Endometrial microvascular endothelial cells (primary cell): Measurements from ENCODE around the gene NID1. TPM values are rescaled to one million over a fixed set of nuclear protein-coding genes. Genes with fewer than 3 reads are reported as not detected.
"Not testable (repeated sequence)": the region's sequence is repeated elsewhere in the genome, so short reads cannot be mapped to it uniquely, and the experiment has no call there.

Experiments used
- in situ Hi-C: cut with HindIII; loops from 2 replicates; pipeline ENCODE4 v1.10.0; 2017; ENCODE audit warnings: low sequenced_read_pairs, low pct_unique_long_range_greater_than_20kb; ENCODE audit errors: inconsistent ontology term
- total RNA-seq: library from RNA; depleted of rRNA; stranded (reverse); fragments of >200 nt; gene quantifications from one replicate; pipeline ENCODE4 v1.2.3, GENCODE V29; 2015; ENCODE audit errors: inconsistent ontology term

Gene NID1
- total RNA-seq, 1 donor from 2014 or later, result 31.2 TPM

GRCh38 chr1:236096660-236097482, 32.0 kb upstream of the NID1 start:
- in situ Hi-C loops, result not testable (repeated sequence)

DNA sequence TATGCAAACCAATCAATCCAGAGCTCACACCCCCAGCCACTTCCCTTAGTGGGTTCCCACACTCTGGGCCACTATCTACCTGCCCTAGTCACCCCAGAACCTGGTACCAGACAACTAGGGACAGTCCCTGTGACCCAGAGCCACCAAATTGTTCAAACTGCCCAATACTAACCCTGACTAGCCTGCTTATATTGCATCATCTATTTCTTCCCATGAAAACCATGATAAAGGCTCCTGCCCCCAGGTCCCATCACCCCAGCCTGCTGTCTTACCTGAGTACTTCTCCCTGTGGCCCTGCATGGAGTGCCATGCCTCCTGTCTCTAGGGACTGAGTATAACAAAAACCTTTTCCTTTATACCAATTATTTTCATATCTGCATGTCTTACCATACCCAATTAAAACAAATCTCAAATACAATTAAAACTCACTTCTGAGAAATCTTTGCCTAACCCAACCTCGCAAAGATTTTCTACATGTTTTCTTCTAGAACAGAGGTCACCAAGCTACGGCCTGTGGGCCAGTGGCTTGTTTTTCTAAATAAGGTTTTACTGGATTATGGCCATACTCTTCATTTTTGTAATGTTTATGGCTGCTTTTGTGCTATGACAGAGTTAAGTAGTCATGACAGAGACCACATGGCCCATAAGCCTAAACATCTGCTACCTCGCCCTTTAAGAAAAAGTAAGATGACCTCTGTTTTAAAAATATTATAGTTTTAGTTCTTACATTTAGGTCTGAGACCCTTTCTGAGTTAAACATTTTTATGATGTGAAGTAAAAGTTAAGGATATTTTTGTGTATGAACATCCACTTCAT, 31.0 kb upstream of the NID1 start:
- in situ Hi-C loops, result no loop called here

GRCh38 chr1:236092899-236093298, 28.0 kb upstream of the NID1 start:
- in situ Hi-C loops, result no loop called here

DNA sequence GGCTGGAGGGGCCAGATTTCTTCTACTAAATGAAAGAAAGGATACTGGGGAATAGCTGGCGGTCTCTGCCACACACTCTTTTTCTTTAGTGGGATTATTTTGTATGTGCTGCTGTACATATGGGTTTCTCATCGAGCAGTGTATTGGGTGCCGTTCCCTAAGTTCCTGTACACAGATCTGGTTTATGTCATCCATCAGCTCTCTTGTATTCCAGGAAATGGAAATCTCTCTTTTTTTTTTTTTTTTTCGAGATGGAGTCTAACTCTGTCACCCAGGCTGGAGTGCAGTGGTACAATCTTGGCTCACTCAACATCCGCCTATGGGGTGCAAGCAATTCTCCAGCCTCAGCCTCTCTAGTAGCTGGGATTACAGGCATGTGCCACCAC, 27.0 kb upstream of the NID1 start:
- in situ Hi-C loops, result no loop called here

DNA sequence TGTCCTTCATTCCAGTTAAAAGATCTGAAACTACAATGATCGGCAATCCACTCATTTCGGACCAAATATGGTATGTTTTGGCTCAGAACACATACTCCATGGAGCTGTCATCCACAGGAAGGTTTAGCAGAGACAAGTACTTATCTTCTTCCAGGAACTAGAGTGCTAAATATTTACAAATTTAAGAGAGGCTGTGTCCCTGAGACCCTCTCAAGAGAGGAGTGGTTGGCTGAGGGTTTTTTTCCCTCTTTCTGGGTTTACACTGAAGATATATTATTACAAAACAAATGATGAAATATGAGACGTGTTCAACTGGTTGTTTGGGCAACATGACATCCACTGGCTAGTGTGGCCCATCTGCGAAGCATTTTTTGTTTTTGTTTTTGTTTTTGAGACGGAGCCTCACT, 25.9 kb upstream of the NID1 start:
- in situ Hi-C loops, result no loop called here

DNA sequence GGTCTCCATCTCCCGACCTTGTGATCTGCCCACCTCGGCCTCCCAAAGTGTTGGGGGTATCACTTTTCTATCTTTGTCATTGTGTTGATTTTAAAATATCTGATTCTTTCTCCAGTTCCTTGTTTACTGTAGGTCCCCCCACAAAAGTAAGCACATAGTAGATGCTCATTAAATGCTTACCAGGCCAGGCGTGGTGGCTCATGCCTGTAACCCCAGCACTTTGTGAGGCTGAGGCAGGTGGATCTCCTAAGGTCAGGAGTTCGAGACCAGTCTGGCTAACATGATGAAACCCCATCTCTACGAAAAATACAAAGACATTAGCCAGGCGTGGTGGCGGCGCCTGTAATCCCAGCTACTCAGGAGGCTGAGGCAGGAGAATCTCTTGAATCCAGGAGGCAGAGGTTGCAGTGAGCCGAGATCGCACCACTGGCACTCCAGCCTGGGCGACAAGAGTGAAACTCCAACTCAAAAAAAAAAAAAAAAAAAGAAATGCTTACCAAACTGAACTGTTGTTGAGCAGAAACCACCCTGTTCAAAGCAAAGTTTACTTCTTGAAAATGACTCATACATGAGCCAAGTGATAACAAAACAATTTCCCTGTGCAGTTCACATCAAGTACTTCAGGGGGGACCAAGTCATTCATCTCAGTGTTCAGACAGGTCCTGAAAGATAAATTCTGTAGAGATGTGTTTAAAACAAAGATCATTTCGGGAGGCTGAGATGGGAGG, 24.3 kb upstream of the NID1 start:
- in situ Hi-C loops, result no loop called here

GRCh38 chr1:236086537-236086936, 21.6 kb upstream of the NID1 start:
- in situ Hi-C loops, result no loop called here

DNA sequence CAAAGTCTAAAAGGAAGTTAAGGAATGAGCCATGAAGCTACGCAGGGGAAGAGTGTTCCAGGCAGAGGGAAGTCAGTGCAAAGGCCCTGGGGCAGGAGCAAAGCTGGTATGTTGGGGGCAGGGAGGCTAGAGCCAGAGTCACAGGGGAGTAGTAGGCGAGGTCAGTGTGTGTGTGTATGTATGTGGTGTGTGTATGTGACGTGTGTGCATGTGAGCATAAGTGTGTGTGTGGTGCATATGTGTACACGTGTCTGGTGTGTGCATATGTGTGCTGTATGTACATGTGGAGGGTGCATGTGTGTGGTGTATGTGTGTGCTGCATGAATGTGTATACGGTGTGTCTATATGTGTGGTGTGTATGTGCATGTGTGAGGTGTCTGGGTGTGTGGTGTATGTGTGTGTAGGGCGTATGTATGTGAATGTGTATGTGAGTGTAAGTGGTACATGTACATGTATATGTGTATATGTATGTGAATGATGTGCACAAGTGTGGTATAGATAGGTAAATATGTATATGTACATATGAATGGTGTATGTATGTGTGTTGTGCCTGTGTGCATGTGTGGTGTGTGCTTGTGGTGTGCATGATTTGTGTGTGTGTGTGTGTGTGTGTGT, 20.8 kb upstream of the NID1 start:
- in situ Hi-C loops, result no loop called here

- in situ Hi-C loops, result no loop called here
These were observed 19.5 kb upstream of the NID1 start for GRCh38 chr1:236084386-236084730.

DNA sequence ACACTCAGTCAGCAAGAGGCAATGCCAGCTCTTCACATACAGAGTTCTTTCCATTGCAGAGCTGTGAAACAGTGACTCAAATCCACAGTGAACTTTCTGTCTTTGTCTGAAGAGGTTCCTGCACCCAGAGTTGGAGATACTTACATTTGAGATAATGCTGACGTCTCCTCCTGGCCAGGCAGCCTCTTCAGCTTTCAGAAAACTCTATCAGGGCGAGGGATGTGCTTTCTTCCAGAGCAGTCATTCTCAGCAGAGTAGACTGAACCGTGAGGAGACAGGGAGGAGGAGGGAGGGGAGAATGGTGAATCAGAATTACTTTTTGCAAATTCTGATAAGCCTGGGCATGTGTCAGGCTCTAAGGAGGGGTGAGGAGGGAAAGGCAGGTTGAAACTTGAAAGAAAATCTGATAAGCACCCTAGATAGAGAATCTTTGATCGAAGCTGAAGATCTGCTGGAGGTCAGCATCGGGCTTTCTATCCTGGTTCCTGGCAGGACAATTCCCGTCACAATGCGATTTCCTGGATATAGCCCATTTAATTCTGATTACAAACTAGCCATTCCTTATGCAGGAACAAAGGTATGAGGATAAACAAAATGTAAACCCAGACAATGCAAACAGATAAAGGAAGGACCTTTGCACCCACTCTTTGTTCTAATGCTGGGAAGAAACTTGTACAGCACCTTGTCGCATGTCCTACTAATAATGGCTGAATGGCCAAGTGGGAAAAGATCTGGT, 18.9 kb upstream of the NID1 start:
- in situ Hi-C loops, result no loop called here

- in situ Hi-C loops, result no loop called here
These were observed 17.6 kb upstream of the NID1 start for GRCh38 chr1:236082526-236082925.

DNA sequence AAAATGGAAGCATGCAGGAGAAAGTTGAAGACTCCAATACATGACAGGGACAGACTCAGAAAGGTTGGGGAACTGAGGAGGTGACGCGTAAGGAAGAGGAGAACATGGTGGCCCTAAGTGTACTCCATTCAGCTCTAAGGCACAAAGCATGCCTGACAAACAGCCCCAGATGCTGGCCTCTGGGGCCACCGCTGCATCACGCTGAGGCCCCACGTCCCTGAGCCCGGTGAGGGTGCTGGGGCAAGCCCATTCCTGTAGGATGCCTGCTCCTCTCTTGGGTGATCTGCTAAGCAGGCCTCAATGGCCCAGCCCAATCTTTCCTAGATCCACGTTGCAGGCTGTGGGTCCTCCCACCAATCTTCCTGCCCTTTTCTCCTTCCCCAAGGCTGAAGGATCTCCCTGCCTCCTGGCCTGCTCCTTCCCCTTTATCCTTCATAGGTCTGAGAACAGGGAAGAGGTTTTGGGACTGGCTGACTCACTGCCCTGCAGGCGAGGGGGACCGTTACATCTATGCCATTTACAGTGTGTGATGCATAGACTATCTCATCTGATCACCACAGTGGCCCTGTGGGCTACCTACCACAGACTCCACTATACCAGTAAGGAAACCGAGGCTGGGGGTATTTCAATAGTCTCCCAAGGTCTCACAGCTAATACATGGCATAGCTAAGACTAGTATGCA, 16.8 kb upstream of the NID1 start:
- in situ Hi-C loops, result no loop called here

DNA sequence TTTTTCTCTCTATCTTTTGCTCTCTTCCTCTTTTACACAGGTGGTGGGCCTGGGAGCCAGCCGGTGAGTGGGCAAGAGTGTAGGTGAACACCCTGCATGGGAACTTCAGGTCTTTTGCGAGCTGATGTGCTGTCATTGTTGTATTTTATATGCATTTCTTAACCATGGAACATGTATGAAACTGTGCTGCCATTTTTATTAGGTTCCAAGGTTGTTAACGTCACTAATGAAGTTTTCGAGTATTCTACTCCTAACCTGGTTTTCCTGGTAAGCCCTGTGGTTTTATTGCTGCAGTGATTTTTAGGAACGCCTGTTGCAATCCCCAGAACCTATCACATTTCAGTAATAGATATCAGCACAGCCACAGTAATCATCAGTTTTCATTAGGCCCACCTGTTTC, 14.8 kb upstream of the NID1 start:
- in situ Hi-C loops, result no loop called here

GRCh38 chr1:236078993-236079392, 14.1 kb upstream of the NID1 start:
- in situ Hi-C loops, result no loop called here

DNA sequence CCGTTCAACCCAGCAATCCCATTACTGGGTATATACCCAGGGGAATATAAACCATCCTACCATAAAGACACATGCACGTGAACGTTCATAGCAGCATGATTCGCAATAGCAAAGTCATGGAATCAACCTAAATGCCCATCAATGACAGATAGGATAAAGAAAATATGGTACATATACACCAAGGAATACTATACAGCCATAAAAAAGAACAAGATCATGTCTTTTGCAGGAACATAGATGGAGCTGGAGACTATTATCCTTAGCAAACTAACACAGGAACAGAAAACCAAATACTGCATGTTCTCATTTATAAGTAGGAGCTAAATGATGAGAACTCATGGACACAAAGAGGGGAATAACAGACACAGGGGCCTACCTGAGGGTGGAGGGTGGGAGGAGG, 13.2 kb upstream of the NID1 start:
- in situ Hi-C loops, result not testable (repeated sequence)

GRCh38 chr1:236075848-236076247, 11.0 kb upstream of the NID1 start:
- in situ Hi-C loops, result no loop called here

- in situ Hi-C loops, result no loop called here
These were observed 8.5 kb upstream of the NID1 start for GRCh38 chr1:236073307-236073897.

DNA sequence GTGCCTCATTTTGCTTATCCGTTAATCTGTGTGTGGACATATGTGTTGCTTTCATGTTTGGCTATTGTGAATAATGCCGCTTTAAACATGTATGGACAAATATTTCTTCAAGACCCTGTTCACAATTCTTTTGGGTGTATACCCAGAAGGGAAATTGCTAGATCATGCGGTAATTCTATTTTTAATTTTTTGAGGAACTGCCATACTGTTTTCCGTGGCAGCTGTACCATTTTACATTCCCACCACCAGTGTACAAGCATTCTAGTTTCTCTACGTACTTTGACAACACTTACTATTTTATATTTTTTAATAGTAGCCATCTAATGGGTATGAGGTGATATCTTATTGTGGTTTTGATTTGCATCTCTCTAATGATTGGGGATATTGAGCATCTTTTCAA, 7.1 kb upstream of the NID1 start:
- in situ Hi-C loops, result no loop called here
